Subcutaneous abdominal adipose tissue (tissue), 5 donors: ENCODE results near the gene DENND1A.

Experiments used
- H3K27ac ChIP-seq: one replicate; pipeline ENCODE4 v1.7.0; 2013; ENCODE audit warnings: low read depth, mild to moderate bottlenecking, inconsistent platforms, low read length, moderate library complexity
- H3K27me3 ChIP-seq, 5 donors: one replicate each; pipeline ENCODE4 v1.7.0; 2013; ENCODE audit warnings: low read length in 5 of 5, inconsistent platforms in 1 of 5; ENCODE audit not compliant: control insufficient read depth in 5 of 5, insufficient read depth in 4 of 5
- H3K36me3 ChIP-seq, 5 donors: one replicate each; pipeline ENCODE4 v1.7.0; 2013; ENCODE audit warnings: low read length in 5 of 5; ENCODE audit not compliant: control insufficient read depth in 5 of 5, insufficient read depth in 5 of 5
- H3K4me1 ChIP-seq, 5 donors: one replicate each; pipeline ENCODE4 v1.7.0; 2013; ENCODE audit warnings: low read length in 5 of 5, mild to moderate bottlenecking in 3 of 5, moderate library complexity in 1 of 5; ENCODE audit not compliant: control insufficient read depth in 5 of 5, insufficient read depth in 5 of 5
- H3K4me3 ChIP-seq, 5 donors: one replicate each; pipeline ENCODE4 v1.7.0; 2013; ENCODE audit warnings: low read length in 5 of 5, low read depth in 1 of 5
- H3K9ac ChIP-seq, 5 donors: one replicate each; pipeline ENCODE4 v1.7.0; 2013; ENCODE audit warnings: low read length in 5 of 5, mild to moderate bottlenecking in 4 of 5, moderate library complexity in 3 of 5
- H3K9me3 ChIP-seq, 5 donors: one replicate each; pipeline ENCODE4 v1.7.0; 2013; ENCODE audit warnings: low read length in 5 of 5; ENCODE audit not compliant: control insufficient read depth in 5 of 5
- donor health status: healthy.
- donor health status: healthy.
- donor health status: healthy.
- donor health status: healthy.
- donor health status: healthy.

Gene DENND1A

DNA sequence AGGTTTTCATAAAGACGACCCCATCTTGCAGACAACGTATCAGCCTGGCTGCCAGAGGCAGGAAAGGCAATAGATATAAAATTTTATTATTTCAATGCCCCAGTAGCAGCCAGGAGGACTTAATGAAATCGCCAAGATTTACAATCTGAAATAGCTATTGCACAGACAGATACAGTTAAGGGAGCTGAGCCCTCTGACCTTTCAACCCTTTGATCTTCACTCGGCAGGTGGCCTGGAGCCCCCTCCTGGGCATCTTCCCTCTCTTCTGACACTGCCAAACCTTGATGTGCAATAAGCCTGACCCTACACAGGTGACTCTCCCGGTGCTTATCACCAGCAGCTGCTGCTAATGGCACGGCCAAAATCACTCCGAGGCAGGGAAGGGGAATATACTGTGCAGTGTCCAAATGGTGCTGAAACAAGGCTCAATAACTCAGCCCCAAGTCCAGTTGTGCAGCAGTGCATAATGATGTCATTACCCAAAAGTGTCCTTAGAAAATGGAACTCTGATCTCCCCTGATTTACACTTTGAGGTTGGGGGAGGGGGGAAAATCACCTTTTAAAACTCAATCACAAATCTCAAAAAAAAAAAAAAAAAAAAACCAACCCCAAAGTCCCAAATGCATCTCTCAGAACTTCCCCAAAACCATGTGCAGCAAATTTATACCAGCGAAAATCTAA, 331.9 kb downstream of the DENND1A start:
- Histone ChIP-seq H3K36me3 (peaks cover 0 to 15% (median 3%) of the 10 kb centered on the region in 5 donors), H3K4me1 (no peaks in the 10 kb centered on the region), H3K4me3 (no peak overlapping the region), H3K27me3 (no peaks in the 10 kb centered on the region), H3K9ac (no peak overlapping the region), H3K27ac (no peak overlapping the region), H3K9me3 (no peaks in the 10 kb centered on the region)

- no peaks in the 10 kb centered on the region for H3K27me3 ChIP-seq
- no peak overlapping the region for H3K4me3 ChIP-seq
- no peaks in the 10 kb centered on the region for H3K9me3 ChIP-seq
- H3K36me3 ChIP-seq, result peaks cover 0 to 11% (median 0%) of the 10 kb centered on the region in 5 donors
- no peaks in the 10 kb centered on the region for H3K4me1 ChIP-seq
- H3K9ac ChIP-seq, result no peak overlapping the region
- no peak overlapping the region for H3K27ac ChIP-seq
Measured at GRCh38 chr9:123597048-123597447, 332.9 kb downstream of the DENND1A start.

- Histone ChIP-seq H3K36me3 (peaks cover 0 to 13% (median 0%) of the 10 kb centered on the region in 5 donors), H3K27me3 (no peaks in the 10 kb centered on the region), H3K27ac (no peak overlapping the region), H3K4me1 (no peaks in the 10 kb centered on the region), H3K9ac (no peak overlapping the region), H3K4me3 (no peak overlapping the region), H3K9me3 (peaks cover 0 to 6% (median 4%) of the 10 kb centered on the region in 5 donors)
Measured at GRCh38 chr9:123591283-123591682, 338.6 kb downstream of the DENND1A start.

DNA sequence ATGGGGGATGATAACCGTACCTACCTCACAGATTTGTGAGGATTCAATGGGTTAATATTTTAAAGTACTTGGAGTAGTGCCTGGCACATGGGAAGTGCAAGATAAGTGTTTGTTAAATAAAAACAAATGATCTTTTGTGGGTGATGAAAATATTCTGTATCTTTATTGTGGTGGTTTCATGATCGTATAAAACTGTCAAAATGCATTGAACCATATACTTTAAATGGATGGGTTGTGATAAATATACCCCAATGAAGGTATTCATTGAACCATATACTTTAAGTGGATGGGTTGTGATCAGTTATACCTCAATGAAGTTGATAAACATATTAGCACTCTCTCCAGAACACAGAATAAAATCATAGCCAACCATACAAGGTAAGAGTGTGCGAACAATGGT, 339.4 kb downstream of the DENND1A start:
- no peaks in the 10 kb centered on the region for H3K27me3 ChIP-seq
- H3K4me1 ChIP-seq, result no peaks in the 10 kb centered on the region
- peaks cover 0 to 6% (median 4%) of the 10 kb centered on the region in 5 donors for H3K9me3 ChIP-seq
- peaks cover 0 to 10% (median 0%) of the 10 kb centered on the region in 5 donors for H3K36me3 ChIP-seq
- no peak overlapping the region for H3K4me3 ChIP-seq
- H3K27ac ChIP-seq, result no peak overlapping the region
- no peak overlapping the region for H3K9ac ChIP-seq

GRCh38 chr9:123589361-123590239, 340.3 kb downstream of the DENND1A start:
- no peak overlapping the region for H3K4me3 ChIP-seq
- H3K9ac ChIP-seq, result no peak overlapping the region
- peaks cover 0 to 5% (median 0%) of the 10 kb centered on the region in 5 donors for H3K36me3 ChIP-seq
- H3K27ac ChIP-seq, result no peak overlapping the region
- no peaks in the 10 kb centered on the region for H3K27me3 ChIP-seq
- H3K9me3 ChIP-seq, result peaks cover 0 to 6% (median 4%) of the 10 kb centered on the region in 5 donors
- H3K4me1 ChIP-seq, result no peaks in the 10 kb centered on the region

DNA sequence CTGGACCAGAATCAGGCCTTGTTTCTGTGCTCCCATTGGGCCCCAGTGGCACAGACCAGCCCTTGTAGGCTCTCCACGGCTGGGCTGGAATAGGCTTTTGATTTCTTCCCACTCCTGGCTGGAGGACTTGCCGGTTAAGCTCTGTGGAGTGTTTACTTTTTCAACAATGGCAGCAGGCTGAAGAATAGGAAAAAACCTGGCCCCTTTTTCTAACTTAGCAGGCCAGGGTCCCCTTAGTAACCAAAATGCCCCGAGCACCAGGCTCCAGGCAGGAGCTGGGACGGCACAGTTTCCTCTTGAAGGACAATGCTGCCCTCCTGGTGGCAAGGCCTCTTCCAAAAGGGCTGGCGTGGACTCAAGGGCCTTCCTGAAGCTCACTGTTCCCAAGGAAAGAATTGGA, 343.7 kb downstream of the DENND1A start:
- Histone ChIP-seq H3K9ac (no peak overlapping the region), H3K9me3 (peaks cover 0 to 6% (median 4%) of the 10 kb centered on the region in 5 donors), H3K4me1 (no peaks in the 10 kb centered on the region), H3K27me3 (no peaks in the 10 kb centered on the region), H3K4me3 (no peak overlapping the region), H3K36me3 (peaks cover 0 to 17% (median 10%) of the 10 kb centered on the region in 5 donors), H3K27ac (no peak overlapping the region)

GRCh38 chr9:123584202-123585176, 345.4 kb downstream of the DENND1A start:
- Histone ChIP-seq H3K27ac (no peak overlapping the region), H3K27me3 (no peaks in the 10 kb centered on the region), H3K9me3 (peaks cover 0 to 6% (median 4%) of the 10 kb centered on the region in 5 donors), H3K4me3 (no peak overlapping the region), H3K36me3 (peaks cover 0 to 35% (median 13%) of the 10 kb centered on the region in 5 donors), H3K9ac (no peak overlapping the region), H3K4me1 (no peaks in the 10 kb centered on the region)

DNA sequence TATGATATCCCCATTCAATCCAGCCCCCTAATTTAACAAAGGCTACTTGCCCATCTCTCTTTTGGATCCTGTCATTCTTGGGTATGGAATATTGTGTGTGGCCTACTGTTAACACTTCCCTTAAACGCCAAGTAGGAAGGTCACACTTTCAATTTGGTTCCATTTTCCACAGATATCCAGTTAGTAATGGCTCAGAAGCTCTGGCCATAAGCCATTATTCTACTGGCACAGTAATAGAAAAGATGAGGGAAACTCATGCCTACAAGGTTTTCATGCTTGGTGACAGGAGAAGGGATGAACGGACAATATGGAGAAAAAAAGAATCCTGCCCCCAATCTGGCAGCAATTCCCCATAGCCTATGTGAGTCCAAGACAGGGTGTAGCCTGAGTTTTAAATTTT, 346.3 kb downstream of the DENND1A start:
- Histone ChIP-seq H3K27ac (no peak overlapping the region), H3K4me3 (no peak overlapping the region), H3K9ac (no peak overlapping the region), H3K9me3 (peaks cover 0 to 6% (median 4%) of the 10 kb centered on the region in 5 donors), H3K4me1 (no peaks in the 10 kb centered on the region), H3K27me3 (no peaks in the 10 kb centered on the region), H3K36me3 (peaks cover 0 to 38% (median 14%) of the 10 kb centered on the region in 5 donors)

DNA sequence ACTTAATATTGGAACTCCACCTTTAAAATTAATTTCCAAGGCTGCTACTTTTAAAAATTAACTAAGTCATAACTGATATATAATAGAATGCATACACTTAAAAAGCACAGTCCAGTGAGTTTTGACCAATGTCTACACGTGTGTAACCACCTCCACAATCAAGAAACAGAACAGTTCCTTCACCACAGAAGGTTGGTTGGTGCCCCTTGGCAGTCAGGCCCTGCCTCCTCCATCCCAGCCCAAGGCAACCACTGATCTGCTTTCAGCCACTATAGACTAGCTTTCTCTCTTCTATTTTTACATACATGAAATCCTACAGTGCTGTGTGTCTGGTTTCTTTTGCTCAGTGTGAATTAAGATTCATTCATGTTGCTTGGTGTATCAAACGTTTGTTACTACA, 358.7 kb downstream of the DENND1A start:
- Histone ChIP-seq H3K36me3 (peaks cover 0 to 3% (median 0%) of the 10 kb centered on the region in 5 donors), H3K4me3 (no peak overlapping the region), H3K27me3 (no peaks in the 10 kb centered on the region), H3K4me1 (peaks cover 0 to 15% (median 6%) of the 10 kb centered on the region in 5 donors), H3K27ac (no peak overlapping the region), H3K9ac (no peak overlapping the region), H3K9me3 (no peaks in the 10 kb centered on the region)
